HG03159 (cell line): ENCODE results near the gene PRKN.
"Not testable (repeated sequence)": the region's sequence is repeated elsewhere in the genome, so short reads cannot be mapped to it uniquely, and the experiment has no call there.

Experiments
- ATAC-seq: cut with Tn5 transposase; IDR thresholded peaks from one replicate; pipeline ENCODE4 v1.9.1; 2021; ENCODE audit warnings: mild to moderate bottlenecking, moderate library complexity; ENCODE audit not compliant: unreplicated experiment

The PRKN gene

DNA sequence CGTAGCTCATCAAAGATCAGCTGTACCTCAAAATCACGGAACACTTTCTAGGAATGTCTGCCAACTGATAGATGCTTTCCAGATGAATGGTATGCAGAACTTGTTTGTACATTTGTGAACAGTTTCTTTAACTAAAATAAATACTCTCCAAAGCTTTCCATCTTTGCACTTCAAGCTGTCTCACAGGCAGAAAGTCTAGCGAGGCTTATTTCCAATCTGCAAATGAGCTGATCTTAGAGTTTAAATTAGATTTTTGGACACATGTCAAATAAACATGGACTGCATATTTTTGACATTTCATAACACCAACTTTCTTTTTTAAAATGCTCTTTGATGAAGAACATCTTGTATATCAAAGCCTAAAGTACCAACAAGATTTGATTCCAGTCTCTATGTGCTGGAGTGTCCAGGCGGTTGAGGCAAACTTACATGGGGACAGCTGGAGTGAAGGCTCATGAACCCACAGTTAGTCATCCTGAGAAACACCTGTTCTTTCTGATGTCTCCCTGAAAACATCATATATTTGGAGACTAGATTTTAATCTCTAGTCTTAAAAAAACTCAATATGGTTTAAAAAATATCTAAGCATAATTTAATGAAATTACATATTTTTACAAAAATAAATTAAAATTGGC is 1185.1 kb downstream of the PRKN start:
- ATAC-seq = no peak

DNA sequence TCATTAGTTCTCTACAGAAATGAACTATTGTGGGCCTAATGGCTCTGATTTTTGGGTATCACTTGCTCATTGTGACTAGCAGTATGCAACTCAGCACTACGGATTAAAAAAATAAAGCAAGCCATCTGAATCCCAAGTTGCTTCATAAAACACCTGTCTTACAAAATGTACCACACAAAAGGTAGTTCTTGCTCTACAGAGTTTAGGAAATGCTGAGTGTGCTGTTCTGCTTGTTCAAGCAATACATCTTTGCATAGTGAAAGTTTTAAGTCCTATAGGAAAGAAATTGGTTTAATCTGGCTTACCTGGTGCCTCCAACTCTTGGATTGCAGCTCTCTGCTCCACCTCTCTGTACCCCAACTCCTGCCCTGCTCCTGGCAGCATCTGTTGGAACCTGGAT is 1187.0 kb downstream of the PRKN start:
- no peak for ATAC-seq

DNA sequence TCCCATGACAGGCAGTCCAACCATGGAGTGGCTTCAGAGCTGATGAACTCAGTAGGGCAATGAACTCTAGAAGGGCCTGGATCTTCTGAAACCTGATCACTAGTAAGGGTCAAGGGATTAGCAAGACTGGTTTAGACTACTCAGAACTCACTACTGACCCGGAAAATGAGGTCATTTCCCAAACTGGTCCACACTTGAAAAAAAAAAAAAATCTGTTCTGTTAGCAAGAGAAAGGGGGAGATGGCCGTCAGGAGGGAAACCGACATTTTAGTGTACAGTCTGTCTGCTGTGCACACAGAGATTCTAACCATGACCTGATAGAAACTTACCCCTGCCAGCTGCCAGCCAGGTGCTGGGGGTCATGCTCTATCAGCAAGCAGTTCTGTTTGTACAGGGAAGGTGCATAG is 1191.3 kb downstream of the PRKN start:
- ATAC-seq = no peak

DNA sequence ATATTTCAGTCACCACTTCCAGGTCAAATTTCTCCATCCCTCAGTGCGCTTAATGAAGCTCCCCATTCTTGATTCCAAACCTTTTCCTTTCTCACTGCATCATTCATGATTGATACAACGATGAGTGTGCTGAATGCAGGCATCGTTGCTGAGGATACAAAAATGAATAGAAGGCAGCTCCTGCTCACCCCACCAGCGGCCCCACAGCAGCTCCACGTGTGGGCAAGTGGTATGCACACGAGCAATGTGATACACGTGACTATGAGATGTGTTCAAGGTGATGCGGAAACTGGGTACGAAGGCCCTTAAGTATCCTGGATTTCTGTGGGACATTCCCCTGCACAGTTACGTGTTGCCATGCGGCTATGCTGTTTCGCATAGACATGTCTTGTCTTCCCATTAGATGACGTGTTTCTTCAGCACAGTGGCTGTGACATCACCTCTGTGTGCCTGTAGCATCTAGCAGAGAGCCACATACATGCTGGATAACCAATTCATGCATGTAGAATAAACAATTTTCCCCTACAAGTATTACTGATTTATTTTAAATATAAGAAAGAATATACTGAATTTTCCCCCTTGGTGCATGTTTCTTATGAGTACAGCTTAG is 1193.2 kb downstream of the PRKN start:
- no peak for ATAC-seq

DNA sequence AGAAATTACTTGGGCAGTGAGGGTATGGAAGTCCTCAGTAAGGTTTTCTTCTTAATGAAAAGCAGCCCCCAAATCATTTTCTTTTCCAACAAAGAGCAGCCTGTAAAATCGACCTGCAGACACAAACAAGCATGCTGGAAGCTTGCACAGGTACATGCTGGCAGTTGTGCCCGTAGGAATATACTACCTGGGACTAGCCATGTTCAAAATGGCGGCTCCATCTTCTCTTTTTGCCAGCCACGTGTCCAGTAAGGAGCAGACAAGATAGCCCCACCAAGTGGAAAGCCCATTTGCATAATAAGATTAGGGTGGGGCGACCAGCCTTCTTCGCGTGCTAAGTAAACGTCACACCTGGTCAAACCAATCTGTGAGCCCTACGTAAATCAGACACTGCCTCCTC is 1194.3 kb downstream of the PRKN start:
- ATAC-seq = no peak

DNA sequence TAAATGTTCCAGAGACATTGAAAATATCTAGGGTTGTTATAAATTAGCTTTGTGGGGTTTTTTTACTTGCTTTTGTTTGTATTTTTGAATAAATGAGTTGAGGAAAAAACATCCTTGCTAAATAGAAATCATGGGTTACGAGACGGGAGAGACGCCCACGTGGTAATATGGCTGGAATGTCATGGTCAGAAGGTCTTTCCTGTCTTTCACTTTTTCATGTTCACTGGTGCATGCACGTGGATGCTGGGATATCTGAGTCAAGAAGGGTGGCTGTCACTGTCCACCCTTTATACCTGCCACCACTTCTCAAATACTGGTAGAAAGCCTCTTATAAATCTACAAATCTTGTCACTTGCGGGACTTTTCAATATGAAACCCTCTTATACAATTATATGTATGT is 1195.0 kb downstream of the PRKN start:
- no peak for ATAC-seq

DNA sequence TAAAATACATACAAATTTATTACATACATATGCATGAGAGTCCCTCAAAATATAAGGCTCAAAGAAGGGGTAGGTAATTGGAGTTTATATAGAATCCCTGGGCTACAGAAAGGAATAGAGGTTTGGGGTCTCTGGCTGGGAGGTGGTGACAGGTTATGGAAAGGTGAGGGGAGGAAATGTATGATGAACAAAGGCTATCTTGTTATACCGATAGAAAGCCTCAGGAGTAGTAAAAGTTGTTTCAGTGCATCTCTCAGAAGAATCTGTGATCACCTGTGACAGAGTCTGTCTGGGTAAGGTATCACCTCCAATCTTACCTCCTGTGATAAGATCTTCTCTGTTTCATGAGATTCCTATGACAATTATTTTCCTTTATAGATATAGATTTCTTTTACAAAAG is 1200.8 kb downstream of the PRKN start:
- ATAC-seq = no peak

DNA sequence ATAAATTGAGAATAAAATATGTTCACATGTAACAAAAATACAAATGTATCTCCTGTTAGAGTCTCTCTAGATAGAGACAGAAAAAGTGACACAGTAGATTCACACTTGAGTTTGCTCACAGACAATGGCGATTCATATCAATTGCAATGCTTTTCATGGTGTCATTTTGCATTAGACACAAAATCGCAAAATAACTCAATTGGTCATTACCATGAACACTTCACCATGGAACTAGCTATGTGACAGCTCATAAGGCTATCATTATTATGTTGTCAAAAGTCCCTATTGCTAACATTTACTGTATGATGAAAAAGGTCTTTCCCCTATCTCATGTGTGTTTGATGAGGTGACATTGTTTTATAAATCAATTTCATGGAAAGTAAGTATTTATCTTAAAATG is 1204.2 kb downstream of the PRKN start:
- ATAC-seq = no peak

DNA sequence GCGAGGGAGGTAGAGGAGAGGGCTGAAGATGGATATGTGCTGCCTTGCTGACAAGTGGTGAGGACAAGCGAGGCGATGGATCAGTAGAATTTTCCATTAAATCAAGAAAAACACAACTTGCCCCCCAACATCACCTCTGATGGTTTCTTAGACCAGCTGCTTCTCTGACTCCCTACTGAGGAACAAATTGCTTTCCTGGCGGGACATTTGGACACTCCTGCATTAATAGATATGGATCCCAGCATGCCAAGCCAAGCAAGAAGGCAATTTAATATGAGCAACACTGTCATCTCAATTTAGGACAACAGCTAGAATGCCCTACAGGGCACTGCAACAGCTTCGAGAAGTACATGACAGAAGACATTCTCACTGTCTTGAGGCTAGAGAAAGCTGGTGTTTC is 1205.3 kb downstream of the PRKN start:
- ATAC-seq = no peak

DNA sequence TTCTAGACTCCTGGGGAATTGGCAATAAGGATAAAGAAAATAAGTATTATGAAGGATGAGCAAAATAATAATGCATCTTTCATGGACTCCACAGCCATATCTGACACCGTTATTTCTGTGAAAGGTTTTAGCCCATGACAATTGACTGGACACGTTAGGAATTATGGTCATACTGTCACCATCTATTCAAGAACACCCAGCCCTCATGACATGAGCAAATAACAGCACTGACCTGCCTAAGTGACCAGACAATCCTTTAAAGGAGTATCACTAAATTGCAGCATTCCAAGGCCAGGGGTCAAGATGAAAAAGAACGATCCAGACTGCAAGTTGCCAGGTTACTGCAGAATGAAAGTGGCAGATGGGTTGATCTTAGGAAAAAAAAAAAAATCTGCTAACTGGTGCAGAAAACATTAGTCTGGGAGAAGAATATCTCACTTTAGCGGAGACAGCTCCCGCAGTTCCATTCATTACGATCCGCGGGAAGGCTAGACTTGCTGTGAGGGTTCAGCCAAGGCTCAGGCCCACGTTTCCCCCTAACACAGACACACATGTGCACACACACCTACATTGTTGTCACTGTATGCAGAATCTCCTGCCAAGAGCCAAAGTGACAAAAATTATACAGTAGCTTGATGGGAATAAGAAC is 1216.0 kb downstream of the PRKN start:
- ATAC-seq = no peak

DNA sequence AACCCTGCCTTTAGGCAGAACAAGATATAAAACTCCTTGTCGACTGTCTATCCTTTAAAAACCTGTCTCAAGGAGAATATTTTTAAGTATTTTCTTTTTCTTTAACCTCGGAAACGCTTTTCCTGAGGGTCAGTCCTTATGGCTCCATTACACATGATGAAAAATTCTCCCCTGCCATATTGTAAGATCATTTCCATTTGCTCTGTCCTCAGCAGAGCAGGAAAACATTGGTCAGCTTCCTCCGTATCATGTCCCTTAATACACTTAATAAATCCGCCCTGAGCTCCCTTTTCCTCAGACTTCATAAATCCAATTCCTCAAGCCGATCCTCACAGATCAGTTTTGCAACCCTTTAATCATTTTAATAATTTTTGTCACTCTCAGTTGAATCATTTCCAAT is 1219.2 kb downstream of the PRKN start:
- ATAC-seq = no peak

DNA sequence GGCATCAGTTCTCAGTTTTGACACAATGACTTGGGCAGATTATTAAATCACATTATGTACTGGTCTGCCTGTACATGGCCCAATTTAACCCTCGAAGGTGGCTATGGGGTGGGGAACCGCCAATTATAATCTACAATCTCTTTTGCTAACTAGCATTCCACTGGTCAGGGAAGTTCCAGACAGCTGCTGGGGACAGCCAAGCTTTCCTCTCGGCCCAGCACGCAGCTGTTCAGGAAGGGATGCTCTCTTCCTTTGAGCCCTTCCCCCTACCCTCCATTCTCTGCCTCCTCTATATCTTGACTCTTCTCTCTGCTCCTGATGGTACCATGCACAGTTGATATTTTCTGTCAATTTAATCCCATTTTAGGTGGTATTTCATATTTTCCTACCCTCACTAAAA is 1220.2 kb downstream of the PRKN start:
- no peak for ATAC-seq

DNA sequence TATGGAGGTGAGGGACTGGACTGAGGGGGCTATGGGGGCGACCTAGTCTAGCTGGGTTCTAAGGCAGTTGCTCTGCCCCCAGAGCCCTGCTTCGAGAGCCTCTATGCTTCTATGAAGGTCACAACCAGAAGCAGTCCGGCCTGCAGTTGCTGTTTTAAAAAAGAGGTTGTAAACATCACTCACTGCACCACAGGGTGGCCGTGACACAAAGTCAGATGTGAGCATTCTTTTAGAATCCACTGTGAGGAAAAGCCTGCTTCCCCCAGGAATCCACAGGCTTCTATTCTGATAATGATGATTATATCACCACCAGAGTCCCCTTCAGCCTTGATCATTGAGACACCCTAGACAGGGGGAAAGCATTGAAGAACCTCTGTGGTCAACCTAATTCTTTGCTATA is 1224.0 kb downstream of the PRKN start:
- ATAC-seq = no peak

DNA sequence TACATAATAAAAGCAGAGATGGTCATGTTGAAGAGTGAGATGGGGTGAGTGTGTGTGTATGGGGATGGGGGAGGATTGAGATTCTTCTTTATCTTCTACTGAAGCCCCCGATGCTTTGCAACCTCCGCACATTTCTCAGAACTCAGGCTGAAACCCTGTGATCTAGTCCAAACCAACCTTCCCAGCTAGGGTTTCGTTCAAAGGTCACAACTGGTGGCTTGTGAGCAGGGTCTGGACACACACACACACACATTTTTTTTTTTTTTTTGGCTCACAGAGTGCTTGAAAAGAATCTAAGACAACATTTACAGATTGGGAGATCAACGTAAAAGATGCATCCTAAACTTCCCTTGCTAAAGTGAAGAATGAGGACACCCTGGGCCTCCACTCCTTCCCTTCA is 1228.7 kb downstream of the PRKN start:
- ATAC-seq = no peak

DNA sequence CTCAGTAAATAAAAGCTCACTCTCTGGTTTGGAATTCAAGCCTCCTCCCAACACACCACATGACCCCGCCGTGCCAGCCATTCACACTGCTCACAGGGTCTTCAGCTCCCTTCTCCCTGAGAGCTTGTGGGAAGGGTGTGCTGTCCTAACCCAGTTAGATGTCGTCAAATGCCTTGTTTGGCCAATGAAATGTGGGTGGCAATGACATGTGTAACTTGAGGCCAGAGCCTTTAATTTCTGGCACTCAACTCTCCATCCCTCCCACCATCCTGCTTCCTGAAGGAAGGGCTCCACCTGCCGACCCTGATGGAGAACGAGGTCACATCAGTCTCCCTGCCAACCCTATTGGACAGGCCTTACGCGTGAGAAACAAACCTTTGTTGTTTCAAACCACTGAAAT is 1229.2 kb downstream of the PRKN start:
- ATAC-seq = no peak

DNA sequence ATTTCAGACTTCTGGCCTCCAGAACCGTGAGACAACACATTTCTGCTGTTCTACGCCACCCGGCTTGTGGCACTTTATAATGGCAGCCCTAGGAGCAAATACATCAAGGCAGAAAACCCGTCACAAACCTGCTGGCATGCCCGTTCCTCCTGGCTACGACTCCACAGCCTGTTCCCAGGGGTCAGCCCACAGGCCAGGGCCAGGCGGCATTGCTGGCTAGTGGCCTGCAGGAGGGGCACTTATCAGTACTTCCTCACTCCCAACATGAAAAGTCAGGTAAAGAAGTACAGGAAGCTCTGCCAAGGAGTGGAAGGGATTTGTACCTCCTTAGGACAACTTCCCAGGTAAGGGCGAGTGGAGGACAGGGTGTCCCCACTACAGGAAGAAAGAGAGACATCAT is 1230.6 kb downstream of the PRKN start:
- ATAC-seq = no peak

DNA sequence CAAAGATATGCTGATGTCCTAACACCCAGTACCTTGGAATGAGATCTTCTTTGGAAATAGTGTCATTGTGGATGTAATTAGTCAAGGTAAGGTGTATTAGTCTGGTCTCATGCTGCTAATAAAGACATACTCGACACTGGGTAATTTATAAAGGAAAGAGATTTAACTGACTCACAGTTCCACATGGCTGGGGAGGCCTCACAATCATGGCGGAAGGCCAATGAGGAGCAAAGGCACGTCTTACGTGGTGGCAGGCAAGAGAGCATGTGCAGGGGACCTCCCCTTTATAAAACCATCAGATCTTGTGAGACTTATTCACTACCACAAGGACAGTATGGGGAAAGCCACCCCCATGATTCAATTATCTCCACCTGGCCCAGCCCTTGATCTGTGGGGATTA is 1231.3 kb downstream of the PRKN start:
- ATAC-seq = not testable (repeated sequence)

DNA sequence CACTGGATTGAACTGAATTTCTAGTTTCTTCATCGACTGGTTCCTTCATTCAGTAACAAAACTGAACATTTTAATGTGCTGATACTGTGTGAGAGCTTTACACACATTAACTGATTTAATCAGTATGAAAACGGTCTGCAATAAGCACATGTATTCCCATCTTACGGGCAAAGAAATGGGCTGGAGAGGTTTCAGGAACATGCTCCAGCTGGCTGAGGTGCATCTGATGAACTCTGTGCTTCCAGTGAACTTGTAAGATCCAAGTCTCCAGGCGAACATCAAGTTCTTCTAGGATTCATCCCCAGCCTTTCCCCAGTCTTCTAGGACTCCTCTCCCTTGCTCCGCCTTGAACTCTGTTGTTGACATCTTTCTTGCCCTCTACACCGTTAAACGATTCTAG is 1233.0 kb downstream of the PRKN start:
- no peak for ATAC-seq

DNA sequence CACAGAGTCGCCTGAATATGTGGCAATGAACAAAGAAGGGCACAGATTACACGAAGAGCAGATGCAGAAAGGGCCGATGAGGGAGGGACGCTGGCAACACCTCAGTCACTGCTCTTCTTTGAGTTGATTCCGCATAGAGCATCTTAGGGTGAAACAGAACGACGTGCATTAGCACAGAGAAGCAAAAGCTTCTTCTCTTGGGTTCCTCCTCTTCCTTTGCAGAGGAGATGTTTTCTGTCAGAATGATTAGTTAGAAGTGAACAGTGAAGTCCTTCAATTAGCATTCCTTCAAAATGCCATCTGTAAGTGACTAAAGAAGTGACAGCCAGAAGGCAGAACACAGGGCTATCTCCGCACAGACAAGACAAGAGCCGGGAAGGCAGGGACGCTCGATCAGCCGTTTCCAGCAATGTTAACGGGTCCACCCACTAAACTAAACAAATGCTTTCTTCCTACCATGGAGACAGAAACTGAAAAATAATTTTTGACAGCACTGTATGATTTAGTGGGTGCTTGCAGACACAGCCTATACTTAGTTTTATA is 1233.9 kb downstream of the PRKN start:
- no peak for ATAC-seq

DNA sequence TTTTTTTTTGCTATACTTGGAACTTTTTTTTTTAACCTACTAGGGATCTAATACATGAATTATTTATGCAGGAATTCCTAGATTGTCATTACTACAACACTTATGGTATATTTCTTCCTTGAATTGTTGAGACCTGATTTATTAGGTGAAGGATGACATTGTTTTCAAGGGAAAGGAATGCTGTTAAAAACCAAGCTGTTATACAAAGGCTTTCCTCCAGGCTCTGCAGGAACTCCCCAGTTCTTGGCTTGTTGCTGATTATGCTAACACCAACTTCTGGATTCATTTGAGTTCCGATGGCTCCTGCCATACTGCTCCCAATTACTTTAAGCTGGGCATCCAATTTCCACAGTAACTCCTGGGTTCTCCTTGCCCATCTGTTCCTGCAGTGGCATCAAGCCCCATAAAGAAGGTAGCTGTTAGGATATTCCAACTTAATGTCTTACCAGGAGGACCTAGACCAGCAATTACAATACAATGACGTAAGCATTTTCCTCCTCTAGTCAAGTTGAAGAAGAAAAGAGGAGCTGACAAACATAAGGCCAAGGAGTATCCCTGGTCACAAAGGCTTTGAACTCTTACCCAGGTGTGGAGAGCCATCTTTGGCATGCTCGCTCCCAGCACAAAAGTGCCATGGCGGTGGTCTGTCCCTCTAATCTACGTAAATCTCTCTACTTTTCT is 1237.8 kb downstream of the PRKN start:
- no peak for ATAC-seq

DNA sequence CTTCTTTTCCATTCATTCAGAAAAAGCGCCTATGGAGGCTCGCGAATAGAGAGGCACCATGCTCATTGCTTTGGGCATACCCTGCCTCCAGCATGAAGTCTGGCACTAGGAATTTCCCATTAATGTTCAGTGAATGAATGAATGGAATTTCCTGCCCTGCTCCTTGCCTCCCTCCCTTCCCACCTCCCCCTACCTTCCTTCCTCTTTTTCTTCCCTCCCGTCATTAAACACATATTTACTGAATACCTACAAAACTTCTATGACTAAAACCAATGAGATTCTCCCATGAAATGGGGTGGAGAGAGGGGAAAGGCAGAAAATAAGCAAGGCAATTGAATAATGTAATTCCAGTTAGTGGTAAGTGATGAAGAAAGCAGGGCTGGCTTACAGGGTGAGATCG is 1239.9 kb downstream of the PRKN start:
- no peak for ATAC-seq

DNA sequence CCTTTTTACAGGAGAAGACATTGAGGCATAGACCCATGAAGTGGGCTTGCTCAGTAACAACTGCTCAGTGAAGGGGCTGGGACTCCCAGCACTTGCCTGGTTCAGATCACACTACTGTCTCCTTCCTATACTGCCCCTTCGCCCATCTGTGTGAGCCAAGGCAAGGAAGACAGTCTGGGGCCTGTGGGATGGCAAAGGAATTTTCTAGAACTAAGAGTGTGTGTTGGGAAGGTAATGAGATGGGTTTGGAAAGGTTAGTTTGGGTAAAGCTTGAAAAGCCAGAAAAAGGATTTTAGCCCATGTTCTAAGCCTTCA is 1240.4 kb downstream of the PRKN start:
- ATAC-seq = no peak
